ENCODE data around the gene MEF2A. TPM values are rescaled to one million over a fixed set of nuclear protein-coding genes. Genes with fewer than 3 reads are reported as not detected.
A peak's percentile ranks its signal among the peaks of the same experiment; 100 is the strongest.
"Not testable (repeated sequence)": the region's sequence is repeated elsewhere in the genome, so short reads cannot be mapped to it uniquely, and the experiment has no call there.

The MEF2A gene
- 16.5 and 21.3 TPM in 2 replicates for total RNA-seq (2014; rRNA removed)
- percentile 88 among the genes with signal in this experiment for Bru-seq, nascent RNA
- BruChase-seq, experiment 1, labeled RNA remaining after a 6-hour chase, result percentile 77 among the genes with signal in this experiment
- BruChase-seq, experiment 2, labeled RNA remaining after a 2-hour chase, result percentile 83 among the genes with signal in this experiment
- long read RNA-seq, full-length matches to known transcripts, result 38 of 95 reads
- long read RNA-seq, partial matches to known transcripts, result 32 of 95 reads
- long read RNA-seq, other reads (novel, unspliced or antisense), result 25 of 95 reads

- Histone ChIP-seq H3F3A (ENCODE audit: low read length, unreplicated experiment) (peaks cover 7% of the 10 kb centered on the region), H2AFZ (ENCODE audit: low read length) (peak within 1 kb of the TSS; percentile 99), H3K36me3 (ENCODE audit: low read depth, low read length) (no peaks in the 10 kb centered on the region), H3K4me1 (ENCODE audit: insufficient read depth, low read length) (peaks cover 18% of the 10 kb centered on the region; the same call in 1 of the 2 replicates), H3K4me3 (ENCODE audit: low read length) (peak within 1 kb of the TSS; percentile 84), H3K9me3 (ENCODE audit: low read length) (no peaks in the 10 kb centered on the region), H3K27me3 (ENCODE audit: low read length) (no peaks in the 10 kb centered on the region), H4K20me1 (ENCODE audit: low read length) (peaks cover 16% of the 10 kb centered on the region), H3K79me2 (ENCODE audit: low read length) (peaks cover 42% of the 10 kb centered on the region), H3K27ac (ENCODE audit: low read length) (peak within 1 kb of the TSS; percentile 81), H3K9ac (ENCODE audit: low read length) (peak within 1 kb of the TSS; percentile 94), H3K4me2 (ENCODE audit: low read length) (peak within 1 kb of the TSS; percentile 98), H3K9me2 (replicated peaks; ENCODE audit: low read length) (no peaks in the 10 kb centered on the region)
- ATAC-seq (peak; percentile 79), DNase-seq (peak; percentile 88)
- TF ChIP-seq EZH2phosphoT487 (IDR thresholded peaks at IDR 0.05; ENCODE audit: borderline replicate concordance, low read length) (no peak), EZH2 (IDR thresholded peaks at IDR 0.05; ENCODE audit: low read length, unreplicated experiment) (no peak), CTCF (conservative IDR thresholded peaks at IDR 0.05; ENCODE audit: low read depth, low read length) (no peak)
- intact Hi-C loops (cut with micrococcal nuclease), result loop anchor here (5.0 to 10.0 kb wide), 2 partner anchors 138 to 139 kb away; no protein-coding TSS in a partner anchor
- CTCF ChIA-PET, result no interaction called here
- POLR2A ChIA-PET (ENCODE audit: unreplicated experiment), result no interaction called here
- BruUV-seq (replicated peaks), result no TSS peak
Observed at GRCh38 chr15:99565299-99566156, at the start of gene MEF2A. TSS of gene MEF2A (plus strand) at chr15:99565984. CDS start at chr15:99633120, 67,136 bp downstream.

- Histone ChIP-seq H3F3A (ENCODE audit: low read length, unreplicated experiment) (no peaks in the 10 kb centered on the region), H3K9ac (ENCODE audit: low read length) (no peak overlapping the region), H3K4me3 (ENCODE audit: low read length) (no peak overlapping the region), H3K9me3 (ENCODE audit: low read length) (no peaks in the 10 kb centered on the region), H3K27me3 (ENCODE audit: low read length) (no peaks in the 10 kb centered on the region), H2AFZ (ENCODE audit: low read length) (no peak overlapping the region), H3K79me2 (ENCODE audit: low read length) (no peaks in the 10 kb centered on the region), H3K9me2 (replicated peaks; ENCODE audit: low read length) (no peaks in the 10 kb centered on the region), H3K4me2 (ENCODE audit: low read length) (no peak overlapping the region), H3K4me1 (ENCODE audit: insufficient read depth, low read length) (no peaks in the 10 kb centered on the region), H3K36me3 (ENCODE audit: low read depth, low read length) (no peaks in the 10 kb centered on the region), H3K27ac (ENCODE audit: low read length) (no peak overlapping the region), H4K20me1 (ENCODE audit: low read length) (no peaks in the 10 kb centered on the region)
- no peak for DNase-seq
- ChIA-PET POLR2A (ENCODE audit: unreplicated experiment) (no interaction called here), CTCF (no interaction called here)
- ATAC-seq, result no peak
- BruUV-seq (replicated peaks), result no TSS peak
- no peak for TF ChIP-seq EZH2phosphoT487 (IDR thresholded peaks at IDR 0.05; ENCODE audit: borderline replicate concordance, low read length)
- no peak for TF ChIP-seq EZH2 (IDR thresholded peaks at IDR 0.05; ENCODE audit: low read length, unreplicated experiment)
- TF ChIP-seq CTCF (conservative IDR thresholded peaks at IDR 0.05; ENCODE audit: low read depth, low read length), result no peak
- intact Hi-C loops (cut with micrococcal nuclease), result no loop called here
Observed at GRCh38 chr15:99518191-99518590, 47.6 kb upstream of the MEF2A start.

GRCh38 chr15:99519366-99519765, 46.4 kb upstream of the MEF2A start:
- H3K4me3 ChIP-seq (ENCODE audit: low read length); H3K79me2 ChIP-seq (ENCODE audit: low read length); ATAC-seq; H3K9ac ChIP-seq (ENCODE audit: low read length); H3K27ac ChIP-seq (ENCODE audit: low read length); H3K9me3 ChIP-seq (ENCODE audit: low read length); H3K4me2 ChIP-seq (ENCODE audit: low read length); H4K20me1 ChIP-seq (ENCODE audit: low read length); H3K27me3 ChIP-seq (ENCODE audit: low read length); intact Hi-C loops (cut with micrococcal nuclease); BruUV-seq (replicated peaks); H3K9me2 ChIP-seq (replicated peaks; ENCODE audit: low read length); H3F3A ChIP-seq (ENCODE audit: low read length, unreplicated experiment); CTCF ChIA-PET; DNase-seq; H3K36me3 ChIP-seq (ENCODE audit: low read depth, low read length); H3K4me1 ChIP-seq (ENCODE audit: insufficient read depth, low read length); H2AFZ ChIP-seq (ENCODE audit: low read length): not testable (repeated sequence)
- POLR2A ChIA-PET (ENCODE audit: unreplicated experiment), result interaction anchor here (0.7 kb wide), 1 partner anchor 699 kb away, joined by 3 read pairs; no protein-coding TSS in a partner anchor
